Measurements from ENCODE around the gene ADGRL2. TPM values are rescaled to one million over a fixed set of nuclear protein-coding genes. Genes with fewer than 3 reads are reported as not detected.

ADGRL2 gene
- total and polyA plus RNA-seq, 2 of the 4 experiments (the other 2 are of a cell fraction), result 17.0 to 42.7 TPM

DNA sequence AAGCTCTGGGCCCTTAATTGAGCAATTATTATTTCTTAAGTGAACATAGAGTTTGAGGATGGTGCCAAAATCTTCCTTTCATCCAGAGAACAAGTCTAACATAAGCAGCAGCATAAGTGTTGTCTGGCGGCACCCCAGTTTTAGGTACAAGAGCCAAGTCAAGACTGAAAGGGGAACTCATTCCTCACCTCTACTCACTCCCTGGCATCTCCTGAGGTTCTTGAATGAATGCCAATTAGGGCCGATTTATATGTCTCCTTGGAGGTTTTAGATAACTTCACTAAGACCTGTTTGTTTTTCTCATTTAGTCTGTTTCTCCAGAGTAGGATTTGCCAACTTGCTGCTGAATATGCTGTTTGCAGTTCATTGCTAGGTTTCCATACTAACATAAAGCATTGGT, 42.6 kb upstream of the ADGRL2 start:
- H4K91ac ChIP-seq (ENCODE audit: insufficient read depth, low read depth, low read length), result no peak overlapping the region
- intact Hi-C loops (cut with micrococcal nuclease) (no loop called here), in situ Hi-C loops (cut with MboI; ENCODE audit: low sequenced_read_pairs) (loop anchor here (10.0 to 25.0 kb wide), 2 partner anchors 203 to 1521 kb away; no protein-coding TSS in a partner anchor), dilution Hi-C loops (cut with HindIII; ENCODE audit: low sequenced_read_pairs, unreplicated experiment) (no loop called here)
- no peaks in the 10 kb centered on the region for H3K9me3 ChIP-seq (ENCODE audit: control insufficient read depth, insufficient read depth, low read length)
- no peak overlapping the region for H2BK20ac ChIP-seq (ENCODE audit: low read depth, low read length)
- CTCF ChIA-PET, result interaction anchor here (0.5 to 0.7 kb wide), 2 partner anchors 209 to 1262 kb away, joined by 3 to 10 read pairs; no protein-coding TSS in a partner anchor
- no peaks in the 10 kb centered on the region for H4K20me1 ChIP-seq (ENCODE audit: insufficient read depth, low read length)
- no peak overlapping the region for H4K8ac ChIP-seq (ENCODE audit: low read depth in 2 of 2, low read length in 2 of 2)
- no peaks in the 10 kb centered on the region for H3K27me3 ChIP-seq (ENCODE audit: control insufficient read depth, insufficient read depth, low read length)
- no peak overlapping the region for H3K18ac ChIP-seq (ENCODE audit: low read depth, low read length)
- H3K56ac ChIP-seq (ENCODE audit: extremely low read depth, insufficient read depth, low read length), result no peak overlapping the region
- no peak overlapping the region for H3K4ac ChIP-seq (ENCODE audit: low read depth, low read length)
- TF ChIP-seq, protein P1, sequence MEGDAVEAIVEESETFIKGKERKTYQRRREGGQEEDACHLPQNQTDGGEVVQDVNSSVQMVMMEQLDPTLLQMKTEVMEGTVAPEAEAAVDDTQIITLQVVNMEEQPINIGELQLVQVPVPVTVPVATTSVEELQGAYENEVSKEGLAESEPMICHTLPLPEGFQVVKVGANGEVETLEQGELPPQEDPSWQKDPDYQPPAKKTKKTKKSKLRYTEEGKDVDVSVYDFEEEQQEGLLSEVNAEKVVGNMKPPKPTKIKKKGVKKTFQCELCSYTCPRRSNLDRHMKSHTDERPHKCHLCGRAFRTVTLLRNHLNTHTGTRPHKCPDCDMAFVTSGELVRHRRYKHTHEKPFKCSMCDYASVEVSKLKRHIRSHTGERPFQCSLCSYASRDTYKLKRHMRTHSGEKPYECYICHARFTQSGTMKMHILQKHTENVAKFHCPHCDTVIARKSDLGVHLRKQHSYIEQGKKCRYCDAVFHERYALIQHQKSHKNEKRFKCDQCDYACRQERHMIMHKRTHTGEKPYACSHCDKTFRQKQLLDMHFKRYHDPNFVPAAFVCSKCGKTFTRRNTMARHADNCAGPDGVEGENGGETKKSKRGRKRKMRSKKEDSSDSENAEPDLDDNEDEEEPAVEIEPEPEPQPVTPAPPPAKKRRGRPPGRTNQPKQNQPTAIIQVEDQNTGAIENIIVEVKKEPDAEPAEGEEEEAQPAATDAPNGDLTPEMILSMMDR (conservative IDR thresholded peaks at IDR 0.05; ENCODE audit: low read depth, low read length), result no peak
- TF ChIP-seq MAFK (IDR thresholded peaks at IDR 0.05; ENCODE audit: low read depth, low read length) (no peak), MAZ (IDR thresholded peaks at IDR 0.05; ENCODE audit: borderline replicate concordance, low read depth, low read length) (no peak), POLR2A (IDR thresholded peaks at IDR 0.05; ENCODE audit: low read depth, low read length) (no peak), NFE2L2 (IDR thresholded peaks at IDR 0.05; ENCODE audit: low read depth, low read length) (no peak), CEBPB (IDR thresholded peaks at IDR 0.05; ENCODE audit: low read depth, low read length) (no peak), CHD1 (IDR thresholded peaks at IDR 0.05; ENCODE audit: low read depth, low read length) (no peak), RAD21 (IDR thresholded peaks at IDR 0.05; ENCODE audit: low read length) (no peak), RFX5 (IDR thresholded peaks at IDR 0.05; ENCODE audit: low read depth, low read length) (no peak), SMC3 (IDR thresholded peaks at IDR 0.05; ENCODE audit: low read depth, low read length) (no peak), MXI1 (IDR thresholded peaks at IDR 0.05; ENCODE audit: borderline replicate concordance, low read depth, low read length) (no peak), BHLHE40 (IDR thresholded peaks at IDR 0.05; ENCODE audit: low read depth, low read length) (no peak), RCOR1 (IDR thresholded peaks at IDR 0.05; ENCODE audit: insufficient replicate concordance, low read length) (no peak), FOS (IDR thresholded peaks at IDR 0.05; ENCODE audit: low read depth, low read length) (no peak)
- TF ChIP-seq, protein P2, sequence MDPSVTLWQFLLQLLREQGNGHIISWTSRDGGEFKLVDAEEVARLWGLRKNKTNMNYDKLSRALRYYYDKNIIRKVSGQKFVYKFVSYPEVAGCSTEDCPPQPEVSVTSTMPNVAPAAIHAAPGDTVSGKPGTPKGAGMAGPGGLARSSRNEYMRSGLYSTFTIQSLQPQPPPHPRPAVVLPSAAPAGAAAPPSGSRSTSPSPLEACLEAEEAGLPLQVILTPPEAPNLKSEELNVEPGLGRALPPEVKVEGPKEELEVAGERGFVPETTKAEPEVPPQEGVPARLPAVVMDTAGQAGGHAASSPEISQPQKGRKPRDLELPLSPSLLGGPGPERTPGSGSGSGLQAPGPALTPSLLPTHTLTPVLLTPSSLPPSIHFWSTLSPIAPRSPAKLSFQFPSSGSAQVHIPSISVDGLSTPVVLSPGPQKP (IDR thresholded peaks at IDR 0.05; ENCODE audit: borderline replicate concordance, low read depth, low read length), result no peak
- TF ChIP-seq, protein P3, sequence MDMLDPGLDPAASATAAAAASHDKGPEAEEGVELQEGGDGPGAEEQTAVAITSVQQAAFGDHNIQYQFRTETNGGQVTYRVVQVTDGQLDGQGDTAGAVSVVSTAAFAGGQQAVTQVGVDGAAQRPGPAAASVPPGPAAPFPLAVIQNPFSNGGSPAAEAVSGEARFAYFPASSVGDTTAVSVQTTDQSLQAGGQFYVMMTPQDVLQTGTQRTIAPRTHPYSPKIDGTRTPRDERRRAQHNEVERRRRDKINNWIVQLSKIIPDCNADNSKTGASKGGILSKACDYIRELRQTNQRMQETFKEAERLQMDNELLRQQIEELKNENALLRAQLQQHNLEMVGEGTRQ (IDR thresholded peaks at IDR 0.05; ENCODE audit: low read depth, low read length), result no peak
- H3K36me3 ChIP-seq (ENCODE audit: control insufficient read depth, insufficient read depth, low read length), result no peaks in the 10 kb centered on the region
- DNase-seq, result no peak
- H3K79me1 ChIP-seq (ENCODE audit: low read depth in 1 of 2, low read length in 2 of 2), result no peaks in the 10 kb centered on the region
- H2BK5ac ChIP-seq (ENCODE audit: low read depth, low read length, poor library complexity, severe bottlenecking), result no peak overlapping the region
- no peak overlapping the region for H2BK120ac ChIP-seq (ENCODE audit: low read depth, low read length)
- H2AK9ac ChIP-seq (replicated peaks; ENCODE audit: low read depth, low read length, poor library complexity), result no peak overlapping the region
- no peak overlapping the region for H3K23ac ChIP-seq (ENCODE audit: low read depth, low read length)
- no peak for ATAC-seq (ENCODE audit: low read depth)
- H2AFZ ChIP-seq (replicated peaks; ENCODE audit: low read length, poor library complexity), result no peak overlapping the region
- H3K14ac ChIP-seq (replicated peaks; ENCODE audit: low read depth, low read length), result no peak overlapping the region
- H3K9me1 ChIP-seq (ENCODE audit: insufficient read depth, low read length), result no peaks in the 10 kb centered on the region
- no TSS peak for BruUV-seq (replicated peaks)
- POLR2A ChIA-PET (ENCODE audit: unreplicated experiment), result no interaction called here
- H2BK15ac ChIP-seq (ENCODE audit: low read depth, low read length), result no peak overlapping the region
- H4K5ac ChIP-seq (ENCODE audit: low read depth, low read length), result no peak overlapping the region
- H3K9ac ChIP-seq (ENCODE audit: low read depth, low read length), result no peak overlapping the region
- no peaks in the 10 kb centered on the region for H3K4me1 ChIP-seq (ENCODE audit: control insufficient read depth, insufficient read depth, low read length)
- H3K4me3 ChIP-seq (ENCODE audit: insufficient read depth, low read depth, low read length), result no peak overlapping the region
- no peak overlapping the region for H2AK5ac ChIP-seq (ENCODE audit: low read depth, low read length)
- no peak overlapping the region for H3K4me2 ChIP-seq (ENCODE audit: low read depth, low read length)
- no CpG with 5 or more reads among the region's 2 CpGs for WGBS, 2 experiments (ENCODE audit: extremely low coverage in 2 of 2, insufficient read length in 1 of 2)
- H3K27ac ChIP-seq (ENCODE audit: insufficient read depth, low read length), result no peak overlapping the region

All from IMR-90 (cell line).